DND-41 (cell line): ENCODE results near the gene CHSY1.

Experiments used
- ATAC-seq: fragments of 200-7000 bp; cut with Tn5 transposase; 3 replicates; pipeline ENCODE4 v1.9.1; 2021; ENCODE audit warnings: low read depth; ENCODE audit not compliant: insufficient read depth
- DNase-seq: peaks from one replicate; pipeline ENCODE4 v3.0.0-alpha.2; 2020
- H2AFZ ChIP-seq: 2 replicates; pipeline ENCODE4 v1.6.0; 2012; ENCODE audit warnings: low read depth, low read length
- H3K27ac ChIP-seq: 2 replicates; pipeline ENCODE4 v1.5.1; 2012; ENCODE audit warnings: low read length, inconsistent platforms
- H3K27me3 ChIP-seq: fragments of 200-600 bp; sonication (generic); 2 replicates; pipeline ENCODE4 v1.6.0; 2012; ENCODE audit warnings: low read length, mild to moderate bottlenecking, inconsistent platforms; ENCODE audit not compliant: insufficient read depth, poor library complexity
- H3K36me3 ChIP-seq: 2 replicates; pipeline ENCODE4 v1.5.1; 2012; ENCODE audit warnings: low read length, inconsistent platforms; ENCODE audit not compliant: insufficient read depth
- H3K4me1 ChIP-seq: 2 replicates; pipeline ENCODE4 v1.5.1; 2012; ENCODE audit warnings: mild to moderate bottlenecking, low read length; ENCODE audit not compliant: insufficient read depth
- H3K4me2 ChIP-seq: 2 replicates; pipeline ENCODE4 v1.6.0; 2012; ENCODE audit warnings: mild to moderate bottlenecking, moderate library complexity, low read length, inconsistent platforms; ENCODE audit not compliant: insufficient read depth
- H3K4me3 ChIP-seq, 2 experiments: fragments of 200-600 bp in 1 of 2; shearing (Covaris generic) in 1 of 2; 2 replicates each; pipeline ENCODE4 v1.5.1; 2012 to 2016; ENCODE audit warnings: inconsistent platforms in 2 of 2, low read length in 2 of 2, mild to moderate bottlenecking in 2 of 2, low read depth in 1 of 2, moderate library complexity in 1 of 2
- H3K79me2 ChIP-seq: 2 replicates; pipeline ENCODE4 v1.6.0; 2012; ENCODE audit warnings: low read length, inconsistent platforms; ENCODE audit not compliant: insufficient read depth
- H3K9ac ChIP-seq: 2 replicates; pipeline ENCODE4 v1.6.0; 2012; ENCODE audit warnings: low read depth, mild to moderate bottlenecking, inconsistent platforms, low read length, moderate library complexity
- H3K9me3 ChIP-seq: 2 replicates; pipeline ENCODE4 v1.5.1; 2012; ENCODE audit warnings: low read length, moderate library complexity, mild to moderate bottlenecking, inconsistent platforms; ENCODE audit not compliant: insufficient read depth, severe bottlenecking
- H4K20me1 ChIP-seq: 2 replicates; pipeline ENCODE4 v1.6.0; 2012; ENCODE audit warnings: low read length; ENCODE audit not compliant: insufficient read depth
- CTCF ChIP-seq: IDR thresholded peaks from 2 replicates; pipeline ENCODE4 v1.5.1; 2012; ENCODE audit warnings: borderline replicate concordance, low read length, moderate library complexity, mild to moderate bottlenecking; ENCODE audit not compliant: poor library complexity, severe bottlenecking; ENCODE audit errors: extremely low read depth
- EZH2 ChIP-seq: IDR thresholded peaks from 3 replicates; pipeline ENCODE4 v1.6.1; 2012; ENCODE audit warnings: borderline replicate concordance, low read depth, mild to moderate bottlenecking, moderate library complexity, low read length, inconsistent platforms; ENCODE audit not compliant: severe bottlenecking

Gene CHSY1

GRCh38 chr15:101157721-101158120 lies 94.1 kb downstream of the CHSY1 start:
- no peaks in the 10 kb centered on the region for H3K27me3 ChIP-seq
- no peaks in the 10 kb centered on the region for H3K79me2 ChIP-seq
- ATAC-seq (no peak), DNase-seq (no peak)
- TF ChIP-seq CTCF: no peak
- no peak for TF ChIP-seq EZH2
- H3K27ac ChIP-seq: no peak overlapping the region
- H3K9me3 ChIP-seq: no peaks in the 10 kb centered on the region
- no peak overlapping the region for H3K9ac ChIP-seq
- H4K20me1 ChIP-seq: no peaks in the 10 kb centered on the region
- no peak overlapping the region for H3K4me3 ChIP-seq
- H3K4me2 ChIP-seq: no peak overlapping the region
- no peaks in the 10 kb centered on the region for H3K36me3 ChIP-seq
- no peak overlapping the region for H2AFZ ChIP-seq
- H3K4me1 ChIP-seq: no peaks in the 10 kb centered on the region

GRCh38 chr15:101156509-101157159 lies 95.2 kb downstream of the CHSY1 start:
- no peaks in the 10 kb centered on the region for H3K27me3 ChIP-seq
- H3K9me3 ChIP-seq: no peaks in the 10 kb centered on the region
- H4K20me1 ChIP-seq: no peaks in the 10 kb centered on the region
- no peak overlapping the region for H3K27ac ChIP-seq
- no peaks in the 10 kb centered on the region for H3K4me1 ChIP-seq
- no peak for DNase-seq
- no peak overlapping the region for H3K4me2 ChIP-seq
- ATAC-seq: no peak
- no peaks in the 10 kb centered on the region for H3K79me2 ChIP-seq
- no peak overlapping the region for H3K4me3 ChIP-seq
- TF ChIP-seq EZH2: no peak
- no peak for TF ChIP-seq CTCF
- no peak overlapping the region for H2AFZ ChIP-seq
- H3K36me3 ChIP-seq: no peaks in the 10 kb centered on the region
- no peak overlapping the region for H3K9ac ChIP-seq

- H3K9ac ChIP-seq: no peak overlapping the region
- H3K4me3 ChIP-seq: no peak overlapping the region
- H3K4me1 ChIP-seq: no peaks in the 10 kb centered on the region
- DNase-seq: no peak
- no peaks in the 10 kb centered on the region for H3K27me3 ChIP-seq
- H3K4me2 ChIP-seq: no peak overlapping the region
- H4K20me1 ChIP-seq: no peaks in the 10 kb centered on the region
- H3K27ac ChIP-seq: no peak overlapping the region
- no peak overlapping the region for H2AFZ ChIP-seq
- no peak for TF ChIP-seq CTCF
- TF ChIP-seq EZH2: no peak
- no peak for ATAC-seq
- no peaks in the 10 kb centered on the region for H3K79me2 ChIP-seq
- no peaks in the 10 kb centered on the region for H3K36me3 ChIP-seq
- no peaks in the 10 kb centered on the region for H3K9me3 ChIP-seq
Observed at GRCh38 chr15:101156061-101156460, 95.8 kb downstream of the CHSY1 start.
